HepG2 (cell line): ENCODE data around the gene KRTAP12-1. TPM values are rescaled to one million over a fixed set of nuclear protein-coding genes. Genes with fewer than 3 reads are reported as not detected.

ENCODE experiments used
- ELF1 ChIP-seq: sonication (generic); formaldehyde crosslinking; IDR thresholded peaks from 2 replicates; pipeline ENCODE4 v1.4.0; 2020; ENCODE audit warnings: missing genetic modification reagents
- FOXJ3 ChIP-seq: sonication (generic); formaldehyde crosslinking; IDR thresholded peaks from 2 replicates; pipeline ENCODE4 v1.4.0; 2020; ENCODE audit warnings: missing genetic modification reagents, mild to moderate bottlenecking, borderline replicate concordance
- HMGXB4 ChIP-seq, 2 experiments: sonication (generic) in 1 of 2; formaldehyde crosslinking in 1 of 2; IDR thresholded peaks; 2 replicates each; pipeline versions ENCODE4 v1.4.0 to v1.6.1; 2018 to 2020; ENCODE audit warnings: missing genetic modification reagents in 2 of 2, borderline replicate concordance in 1 of 2, low read depth in 1 of 2, mild to moderate bottlenecking in 1 of 2, missing biosample characterization in 1 of 2
- KAT8 ChIP-seq: IDR thresholded peaks from 2 replicates; pipeline ENCODE4 v1.6.1; 2016; ENCODE audit warnings: missing genetic modification reagents, missing compliant biosample characterization
- KDM4B ChIP-seq: sonication (generic); formaldehyde crosslinking; IDR thresholded peaks from 2 replicates; pipeline ENCODE4 v1.4.0; 2020; ENCODE audit warnings: missing genetic modification reagents
- SAFB2 ChIP-seq: sonication (generic); formaldehyde crosslinking; IDR thresholded peaks from 2 replicates; pipeline ENCODE4 v1.5.1; 2020; ENCODE audit warnings: missing genetic modification reagents, low read depth, mild to moderate bottlenecking, borderline replicate concordance
- SATB2 ChIP-seq: sonication (generic); formaldehyde crosslinking; IDR thresholded peaks from 2 replicates; pipeline ENCODE4 v1.5.0; 2020; ENCODE audit warnings: missing genetic modification reagents
- SMAD1 ChIP-seq: sonication (generic); formaldehyde crosslinking; IDR thresholded peaks from 2 replicates; pipeline ENCODE4 v1.4.0; 2020; ENCODE audit warnings: missing genetic modification reagents, low read depth, mild to moderate bottlenecking, borderline replicate concordance
- SP1 ChIP-seq, 2 experiments: fragments of 450-650 bp in 1 of 2; sonication (generic) in 1 of 2; formaldehyde crosslinking in 1 of 2; IDR thresholded peaks; 2 replicates each; pipeline versions ENCODE4 v1.4.0 to v1.6.1; 2016 to 2020; ENCODE audit warnings: missing genetic modification reagents in 1 of 2
- ZNF264 ChIP-seq: sonication (generic); formaldehyde crosslinking; IDR thresholded peaks from 2 replicates; pipeline ENCODE4 v1.4.0; 2020; ENCODE audit warnings: missing genetic modification reagents
- ZNF276 ChIP-seq: sonication (generic); formaldehyde crosslinking; IDR thresholded peaks from 2 replicates; pipeline ENCODE4 v1.4.0; 2020; ENCODE audit warnings: mild to moderate bottlenecking, low read depth, missing genetic modification reagents
- ZNF333 ChIP-seq: sonication (generic); formaldehyde crosslinking; IDR thresholded peaks from 2 replicates; pipeline ENCODE4 v1.4.0; 2020; ENCODE audit warnings: mild to moderate bottlenecking, missing genetic modification reagents, borderline replicate concordance
- ZNF460 ChIP-seq: sonication (generic); formaldehyde crosslinking; IDR thresholded peaks from 2 replicates; pipeline ENCODE4 v1.5.1; 2020; ENCODE audit warnings: missing genetic modification reagents, mild to moderate bottlenecking, borderline replicate concordance
- ZNF546 ChIP-seq: sonication (generic); formaldehyde crosslinking; conservative IDR thresholded peaks from 2 replicates; pipeline ENCODE4 v1.8.1; 2023; ENCODE audit warnings: mild to moderate bottlenecking, missing genetic modification reagents
- ZNF619 ChIP-seq: sonication (generic); formaldehyde crosslinking; IDR thresholded peaks from 2 replicates; pipeline ENCODE4 v1.4.0; 2020; ENCODE audit warnings: mild to moderate bottlenecking, missing genetic modification reagents
- polyA plus RNA-seq, 8 experiments: library from polyadenylated mRNA; depleted of rRNA in 3 of 8; stranded (reverse) in 7 of 8; unstranded in 1 of 8; fragments of >200 nt; fragmentation: Illumina TruSeq in 4 of 8; extraction: Trizol in 4 of 8; gene quantifications; 2 replicates each; pipeline versions ENCODE4 v1.2.1 to v1.2.3, GENCODE V29; 2011 to 2016; ENCODE audit warnings: low read depth in 4 of 8, missing spikeins in 1 of 8, mixed read lengths in 1 of 8; ENCODE audit not compliant: insufficient read depth in 1 of 8
- total RNA-seq, 5 experiments: library from RNA; depleted of rRNA; stranded (reverse); fragments of >200 nt; fragmentation: Illumina TruSeq; extraction: Trizol; gene quantifications; 2 replicates each; pipeline ENCODE4 v1.2.3, GENCODE V29; 2016; ENCODE audit warnings: low read depth in 1 of 5
- TF ChIP-seq, protein P1 (sequence below), 2 experiments: sonication (generic) in 1 of 2; formaldehyde crosslinking in 1 of 2; IDR thresholded peaks; 2 replicates each; pipeline versions ENCODE4 v1.4.0 to v1.6.1; 2016 to 2020; ENCODE audit warnings: borderline replicate concordance in 1 of 2, low read depth in 1 of 2, mild to moderate bottlenecking in 1 of 2, missing genetic modification reagents in 1 of 2
- TF ChIP-seq, protein P2 (sequence below): sonication (generic); formaldehyde crosslinking; IDR thresholded peaks from 2 replicates; pipeline ENCODE4 v1.5.0; 2020; ENCODE audit warnings: missing genetic modification reagents

Gene KRTAP12-1
- total and polyA plus RNA-seq, 2 of the 13 experiments (the other 11 are each of a cell fraction or from before 2014, with no cell fraction given), result not detected

GRCh38 chr21:44700101-44701022 is 18.4 kb upstream of the KRTAP12-1 start (continued):
- TF ChIP-seq KDM4B (CRISPR knock-in tag) (no peak), SATB2 (CRISPR knock-in tag) (no peak), ZNF333 (CRISPR knock-in tag) (no peak), ELF1 (CRISPR knock-in tag) (0 out of 2 replicates have a peak, but pooled peaks have one; percentile 16), SAFB2 (no peak), FOXJ3 (CRISPR knock-in tag) (no peak), ZNF264 (peak; percentile 81; the same call in 1 of the 2 replicates), HMGXB4 (CRISPR knock-in tag; IDR thresholded peaks at IDR 0.05; ENCODE audit: borderline replicate concordance in 1 of 2, low read depth in 1 of 2) (no peak), ZNF546 (no peak), ZNF619 (CRISPR knock-in tag) (no peak), KAT8 (CRISPR knock-in tag) (no peak), ZNF460 (no peak), SMAD1 (CRISPR knock-in tag) (0 out of 2 replicates have a peak, but pooled peaks have one; percentile 46), ZNF276 (CRISPR knock-in tag) (0 out of 2 replicates have a peak, but pooled peaks have one; percentile 57), SP1 (IDR thresholded peaks at IDR 0.05) (no peak), SP1 (CRISPR knock-in tag; IDR thresholded peaks at IDR 0.05) (no peak)
- TF ChIP-seq, protein P1, sequence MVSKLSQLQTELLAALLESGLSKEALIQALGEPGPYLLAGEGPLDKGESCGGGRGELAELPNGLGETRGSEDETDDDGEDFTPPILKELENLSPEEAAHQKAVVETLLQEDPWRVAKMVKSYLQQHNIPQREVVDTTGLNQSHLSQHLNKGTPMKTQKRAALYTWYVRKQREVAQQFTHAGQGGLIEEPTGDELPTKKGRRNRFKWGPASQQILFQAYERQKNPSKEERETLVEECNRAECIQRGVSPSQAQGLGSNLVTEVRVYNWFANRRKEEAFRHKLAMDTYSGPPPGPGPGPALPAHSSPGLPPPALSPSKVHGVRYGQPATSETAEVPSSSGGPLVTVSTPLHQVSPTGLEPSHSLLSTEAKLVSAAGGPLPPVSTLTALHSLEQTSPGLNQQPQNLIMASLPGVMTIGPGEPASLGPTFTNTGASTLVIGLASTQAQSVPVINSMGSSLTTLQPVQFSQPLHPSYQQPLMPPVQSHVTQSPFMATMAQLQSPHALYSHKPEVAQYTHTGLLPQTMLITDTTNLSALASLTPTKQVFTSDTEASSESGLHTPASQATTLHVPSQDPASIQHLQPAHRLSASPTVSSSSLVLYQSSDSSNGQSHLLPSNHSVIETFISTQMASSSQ (IDR thresholded peaks at IDR 0.05; ENCODE audit: low read depth), result no peak
- TF ChIP-seq, protein P1 (CRISPR knock-in tag; IDR thresholded peaks at IDR 0.05; ENCODE audit: borderline replicate concordance), result no peak
- TF ChIP-seq, protein P2, sequence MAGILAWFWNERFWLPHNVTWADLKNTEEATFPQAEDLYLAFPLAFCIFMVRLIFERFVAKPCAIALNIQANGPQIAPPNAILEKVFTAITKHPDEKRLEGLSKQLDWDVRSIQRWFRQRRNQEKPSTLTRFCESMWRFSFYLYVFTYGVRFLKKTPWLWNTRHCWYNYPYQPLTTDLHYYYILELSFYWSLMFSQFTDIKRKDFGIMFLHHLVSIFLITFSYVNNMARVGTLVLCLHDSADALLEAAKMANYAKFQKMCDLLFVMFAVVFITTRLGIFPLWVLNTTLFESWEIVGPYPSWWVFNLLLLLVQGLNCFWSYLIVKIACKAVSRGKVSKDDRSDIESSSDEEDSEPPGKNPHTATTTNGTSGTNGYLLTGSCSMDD (CRISPR knock-in tag), result no peak
